ENCODE results near the gene PHF21A. TPM values are rescaled to one million over a fixed set of nuclear protein-coding genes. Genes with fewer than 3 reads are reported as not detected.

PHF21A gene
- total RNA-seq, 4 donors from 2014 or later = 8.9 to 118 (median 34.4) TPM

GRCh38 chr11:46012185-46012584 lies 109.1 kb downstream of the PHF21A start:
- Histone ChIP-seq H3K27me3 (no peaks in the 10 kb centered on the region), H3K27ac (no peak overlapping the region), H3K36me3 (no peaks in the 10 kb centered on the region), H3K4me3 (no peak overlapping the region), H3K9me3 (no peaks in the 10 kb centered on the region), H3K4me1 (no peaks in the 10 kb centered on the region)
- TF ChIP-seq CTCF (IDR thresholded peaks at IDR 0.05) = no peak
- no peak for TF ChIP-seq POLR2A (IDR thresholded peaks at IDR 0.05)
- DNase-seq = no peak

- H3K27ac ChIP-seq = no peak overlapping the region
- DNase-seq = no peak
- H3K27me3 ChIP-seq = no peaks in the 10 kb centered on the region
- H3K9me3 ChIP-seq = no peaks in the 10 kb centered on the region
- no peaks in the 10 kb centered on the region for H3K4me1 ChIP-seq
- TF ChIP-seq CTCF (IDR thresholded peaks at IDR 0.05) = no peak
- TF ChIP-seq POLR2A (IDR thresholded peaks at IDR 0.05) = no peak
- no peaks in the 10 kb centered on the region for H3K36me3 ChIP-seq
- no peak overlapping the region for H3K4me3 ChIP-seq
Observed at GRCh38 chr11:46010100-46010499, 111.2 kb downstream of the PHF21A start.

GRCh38 chr11:46009647-46010046 lies 111.6 kb downstream of the PHF21A start:
- Histone ChIP-seq H3K27me3 (no peaks in the 10 kb centered on the region), H3K27ac (no peak overlapping the region), H3K36me3 (no peaks in the 10 kb centered on the region), H3K9me3 (no peaks in the 10 kb centered on the region), H3K4me3 (no peak overlapping the region), H3K4me1 (no peaks in the 10 kb centered on the region)
- no peak for DNase-seq
- no peak for TF ChIP-seq POLR2A (IDR thresholded peaks at IDR 0.05)
- no peak for TF ChIP-seq CTCF (IDR thresholded peaks at IDR 0.05)

- no peaks in the 10 kb centered on the region for H3K9me3 ChIP-seq
- no peaks in the 10 kb centered on the region for H3K36me3 ChIP-seq
- peak in 1 of 3 donors; percentile 53 for DNase-seq
- no peak overlapping the region for H3K27ac ChIP-seq
- TF ChIP-seq CTCF (IDR thresholded peaks at IDR 0.05) (peak; percentile 21 to 84 (median 72)), POLR2A (IDR thresholded peaks at IDR 0.05) (no peak)
- no peak overlapping the region for H3K4me3 ChIP-seq
- H3K27me3 ChIP-seq = no peaks in the 10 kb centered on the region
- H3K4me1 ChIP-seq = no peaks in the 10 kb centered on the region
Observed at GRCh38 chr11:46006418-46007070, 114.7 kb downstream of the PHF21A start.

- no peak for TF ChIP-seq POLR2A (IDR thresholded peaks at IDR 0.05)
- no peak for TF ChIP-seq CTCF (IDR thresholded peaks at IDR 0.05)
- Histone ChIP-seq H3K4me3 (no peak overlapping the region), H3K4me1 (no peaks in the 10 kb centered on the region), H3K27ac (no peak overlapping the region), H3K27me3 (no peaks in the 10 kb centered on the region), H3K36me3 (no peaks in the 10 kb centered on the region), H3K9me3 (no peaks in the 10 kb centered on the region)
- DNase-seq = no peak
Observed at GRCh38 chr11:46003572-46003971, 117.7 kb downstream of the PHF21A start.

GRCh38 chr11:46002189-46002588 lies 119.1 kb downstream of the PHF21A start:
- H3K27me3 ChIP-seq = no peaks in the 10 kb centered on the region
- H3K4me3 ChIP-seq = no peak overlapping the region
- DNase-seq = no peak
- no peaks in the 10 kb centered on the region for H3K9me3 ChIP-seq
- H3K4me1 ChIP-seq = no peaks in the 10 kb centered on the region
- no peak for TF ChIP-seq CTCF (IDR thresholded peaks at IDR 0.05)
- TF ChIP-seq POLR2A (IDR thresholded peaks at IDR 0.05) = no peak
- no peaks in the 10 kb centered on the region for H3K36me3 ChIP-seq
- H3K27ac ChIP-seq = no peak overlapping the region
